ENCODE results near the gene OR5K4. TPM values are rescaled to one million over a fixed set of nuclear protein-coding genes. Genes with fewer than 3 reads are reported as not detected.

The OR5K4 gene
- total and polyA plus RNA-seq, 2 of the 4 experiments (the other 2 are of a cell fraction) = not detected

GRCh38 chr3:98326105-98326893 is 27.4 kb upstream of the OR5K4 start:
- H3K79me1 ChIP-seq (ENCODE audit: low read depth in 1 of 2, low read length in 2 of 2) = no peaks in the 10 kb centered on the region
- H4K20me1 ChIP-seq (ENCODE audit: insufficient read depth, low read length) = no peaks in the 10 kb centered on the region
- no peak overlapping the region for H3K4ac ChIP-seq (ENCODE audit: low read depth, low read length)
- DNase-seq (no peak), ATAC-seq (ENCODE audit: low read depth) (no peak)
- intact Hi-C loops (cut with micrococcal nuclease) (loop anchor here (10.0 kb wide), 1 partner anchor 531 kb away; no protein-coding TSS in a partner anchor), in situ Hi-C loops (cut with MboI; ENCODE audit: low sequenced_read_pairs) (loop anchor here (5.0 to 25.0 kb wide), 3 partner anchors 236 to 539 kb away; no protein-coding TSS in a partner anchor), dilution Hi-C loops (cut with HindIII; ENCODE audit: low sequenced_read_pairs, unreplicated experiment) (loop anchor here (25.0 kb wide), 1 partner anchor 289 kb away; the partner anchor contains the start of gene GABRR3)
- no peak overlapping the region for H3K4me2 ChIP-seq (ENCODE audit: low read depth, low read length)
- ChIA-PET POLR2A (ENCODE audit: unreplicated experiment) (no interaction called here), CTCF (interaction anchor here (1.5 kb wide), 1 partner anchor 248 kb away, joined by 3 read pairs; no protein-coding TSS in a partner anchor)
- H3K23ac ChIP-seq (ENCODE audit: low read depth, low read length) = no peak overlapping the region
- H3K14ac ChIP-seq (replicated peaks; ENCODE audit: low read depth, low read length) = no peak overlapping the region
- BruUV-seq (replicated peaks) = no TSS peak
- H3K9me3 ChIP-seq (ENCODE audit: control insufficient read depth, insufficient read depth, low read length) = no peaks in the 10 kb centered on the region
- H2AFZ ChIP-seq (replicated peaks; ENCODE audit: low read length, poor library complexity) = no peak overlapping the region
- no peak overlapping the region for H2BK20ac ChIP-seq (ENCODE audit: low read depth, low read length)
- no peak overlapping the region for H2BK5ac ChIP-seq (ENCODE audit: low read depth, low read length, poor library complexity, severe bottlenecking)
- no peak overlapping the region for H3K4me3 ChIP-seq (ENCODE audit: insufficient read depth, low read depth, low read length)
- H2AK5ac ChIP-seq (ENCODE audit: low read depth, low read length) = no peak overlapping the region
- TF ChIP-seq, protein P1, sequence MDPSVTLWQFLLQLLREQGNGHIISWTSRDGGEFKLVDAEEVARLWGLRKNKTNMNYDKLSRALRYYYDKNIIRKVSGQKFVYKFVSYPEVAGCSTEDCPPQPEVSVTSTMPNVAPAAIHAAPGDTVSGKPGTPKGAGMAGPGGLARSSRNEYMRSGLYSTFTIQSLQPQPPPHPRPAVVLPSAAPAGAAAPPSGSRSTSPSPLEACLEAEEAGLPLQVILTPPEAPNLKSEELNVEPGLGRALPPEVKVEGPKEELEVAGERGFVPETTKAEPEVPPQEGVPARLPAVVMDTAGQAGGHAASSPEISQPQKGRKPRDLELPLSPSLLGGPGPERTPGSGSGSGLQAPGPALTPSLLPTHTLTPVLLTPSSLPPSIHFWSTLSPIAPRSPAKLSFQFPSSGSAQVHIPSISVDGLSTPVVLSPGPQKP (IDR thresholded peaks at IDR 0.05; ENCODE audit: borderline replicate concordance, low read depth, low read length) = no peak
- TF ChIP-seq MXI1 (IDR thresholded peaks at IDR 0.05; ENCODE audit: borderline replicate concordance, low read depth, low read length) (no peak), SMC3 (IDR thresholded peaks at IDR 0.05; ENCODE audit: low read depth, low read length) (no peak), RAD21 (IDR thresholded peaks at IDR 0.05; ENCODE audit: low read length) (no peak), CEBPB (IDR thresholded peaks at IDR 0.05; ENCODE audit: low read depth, low read length) (no peak), POLR2A (IDR thresholded peaks at IDR 0.05; ENCODE audit: low read depth, low read length) (no peak)
- no peak overlapping the region for H4K5ac ChIP-seq (ENCODE audit: low read depth, low read length)
- no peak overlapping the region for H3K18ac ChIP-seq (ENCODE audit: low read depth, low read length)
- WGBS, 2 experiments (ENCODE audit: extremely low coverage in 2 of 2, insufficient read length in 1 of 2) = no CpG with 5 or more reads among the region's 2 CpGs
- H3K27me3 ChIP-seq (ENCODE audit: control insufficient read depth, insufficient read depth, low read length) = peaks cover 3% of the 10 kb centered on the region; the same call in 1 of the 2 replicates
- no peaks in the 10 kb centered on the region for H3K4me1 ChIP-seq (ENCODE audit: control insufficient read depth, insufficient read depth, low read length)
- no peaks in the 10 kb centered on the region for H3K9me1 ChIP-seq (ENCODE audit: insufficient read depth, low read length)
- no peaks in the 10 kb centered on the region for H3K36me3 ChIP-seq (ENCODE audit: control insufficient read depth, insufficient read depth, low read length)
- H3K27ac ChIP-seq (ENCODE audit: insufficient read depth, low read length) = no peak overlapping the region
- no peak overlapping the region for H2BK120ac ChIP-seq (ENCODE audit: low read depth, low read length)
- H4K8ac ChIP-seq (ENCODE audit: low read depth in 2 of 2, low read length in 2 of 2) = no peak overlapping the region
- H2AK9ac ChIP-seq (replicated peaks; ENCODE audit: low read depth, low read length, poor library complexity) = no peak overlapping the region
- H4K91ac ChIP-seq (ENCODE audit: insufficient read depth, low read depth, low read length) = no peak overlapping the region
- no peak overlapping the region for H3K56ac ChIP-seq (ENCODE audit: extremely low read depth, insufficient read depth, low read length)
- no peak overlapping the region for H3K9ac ChIP-seq (ENCODE audit: low read depth, low read length)
- H2BK15ac ChIP-seq (ENCODE audit: low read depth, low read length) = no peak overlapping the region

Data from IMR-90 (cell line).